B cell (primary cell): Measurements from ENCODE around the gene TNFRSF6B. TPM values are rescaled to one million over a fixed set of nuclear protein-coding genes. Genes with fewer than 3 reads are reported as not detected.
"Not testable (repeated sequence)": the region's sequence is repeated elsewhere in the genome, so short reads cannot be mapped to it uniquely, and the experiment has no call there.

Experiments
- ATAC-seq: fragments of 200-7000 bp; cut with Tn5 transposase; one replicate; pipeline ENCODE4 v1.10.0; 2021; ENCODE audit warnings: low read depth, mild to moderate bottlenecking, moderate number of reproducible peaks, moderate library complexity
- CTCF ChIA-PET: fragments of 350-600 bp; sonication (Branson Sonifier 250); formaldehyde crosslinking; loops from one replicate; lab custom pipeline; 2021; ENCODE audit warnings: antibody characterized with exemption, inconsistent platforms; lab: Charles Lee
- POLR2A ChIA-PET: fragments of 350-600 bp; sonication (Branson Sonifier 250); formaldehyde crosslinking; loops from one replicate; lab custom pipeline; 2021; ENCODE audit warnings: antibody characterized with exemption; lab: Charles Lee
- DNase-seq: peaks from one replicate; pipeline ENCODE4 v3.0.0; 2013
- H2AFZ ChIP-seq: 2 replicates; pipeline ENCODE4 v1.6.1; 2012; ENCODE audit warnings: mild to moderate bottlenecking, low read depth, low read length; ENCODE audit not compliant: insufficient read depth, poor library complexity, severe bottlenecking
- H3K27ac ChIP-seq, 2 donors: 1 replicate in 1 of 2; 2 replicates in 1 of 2; pipeline ENCODE4 v1.5.1; 2012 to 2013; ENCODE audit warnings: low read length in 2 of 2, mild to moderate bottlenecking in 2 of 2, moderate library complexity in 1 of 2
- H3K27me3 ChIP-seq, 4 experiments: fragments of 200-600 bp in 1 of 4; sonication (generic) in 1 of 4; replicated peaks in 1 of 4; 1 replicate in 2 of 4; 2 replicates in 2 of 4; pipeline versions ENCODE4 v1.6.1 to v1.7.0; 2013 to 2016; ENCODE audit warnings: low read length in 3 of 4, mild to moderate bottlenecking in 2 of 4, mixed read lengths in 1 of 4, moderate library complexity in 1 of 4; ENCODE audit not compliant: insufficient read depth in 4 of 4, control insufficient read depth in 3 of 4; ENCODE audit errors: control extremely low read depth in 1 of 4
- H3K36me3 ChIP-seq, 2 experiments: replicated peaks in 1 of 2; 1 replicate in 1 of 2; 2 replicates in 1 of 2; pipeline versions ENCODE4 v1.6.1 to v1.7.1; 2013; ENCODE audit warnings: low read length in 1 of 2; ENCODE audit not compliant: insufficient read depth in 2 of 2, control insufficient read depth in 1 of 2; ENCODE audit errors: control extremely low read depth in 1 of 2, extremely low read depth in 1 of 2
- H3K4me1 ChIP-seq, 2 donors: fragments of 200-600 bp in 1 of 2; sonication (generic) in 1 of 2; 1 replicate in 1 of 2; 2 replicates in 1 of 2; pipeline versions ENCODE4 v1.5.1 to v1.6.1; 2013 to 2017; ENCODE audit warnings: low read length in 2 of 2; ENCODE audit not compliant: control insufficient read depth in 2 of 2, insufficient read depth in 2 of 2
- H3K4me2 ChIP-seq: replicated peaks from 2 replicates; pipeline ENCODE3; 2012; ENCODE audit warnings: mild to moderate bottlenecking, low read depth, low read length; ENCODE audit not compliant: poor library complexity, severe bottlenecking
- H3K4me3 ChIP-seq, 5 experiments: fragments of 200-600 bp in 1 of 5; sonication (generic) in 1 of 5; 1 replicate in 3 of 5; 2 replicates in 2 of 5; pipeline versions ENCODE4 v1.5.1 to v1.7.0; 2011 to 2016; ENCODE audit warnings: low read length in 4 of 5, mild to moderate bottlenecking in 4 of 5, low read depth in 2 of 5, control low read depth in 1 of 5, moderate library complexity in 1 of 5; ENCODE audit not compliant: insufficient read depth in 1 of 5; ENCODE audit errors: control extremely low read depth in 1 of 5, extremely low read depth in 1 of 5
- H3K79me2 ChIP-seq: fragments of 200-600 bp; sonication (generic); one replicate; pipeline ENCODE4 v1.6.0; 2016; ENCODE audit warnings: low read length; ENCODE audit not compliant: control insufficient read depth, insufficient read depth
- H3K9ac ChIP-seq: fragments of 200-600 bp; sonication (generic); 2 replicates; pipeline ENCODE4 v1.6.1; 2017; ENCODE audit warnings: mild to moderate bottlenecking, low read length, moderate library complexity
- H3K9me3 ChIP-seq, 3 donors: one replicate each; pipeline versions ENCODE4 v1.6.1 to v1.7.1; 2013; ENCODE audit warnings: low read length in 2 of 3; ENCODE audit not compliant: control insufficient read depth in 2 of 3, insufficient read depth in 1 of 3; ENCODE audit errors: control extremely low read depth in 1 of 3
- H4K20me1 ChIP-seq: 2 replicates; pipeline ENCODE4 v1.6.0; 2012; ENCODE audit warnings: mild to moderate bottlenecking, low read length; ENCODE audit not compliant: insufficient read depth, control insufficient read depth, poor library complexity, severe bottlenecking
- H3K27ac Mint-ChIP-seq: one replicate; pipeline ENCODE4 v1.8.0; 2021; ENCODE audit warnings: mixed read lengths
- H3K27me3 Mint-ChIP-seq: one replicate; pipeline ENCODE4 v1.8.0; 2021; ENCODE audit warnings: mixed read lengths
- H3K4me1 Mint-ChIP-seq: one replicate; pipeline ENCODE4 v1.8.0; 2021; ENCODE audit warnings: mixed read lengths
- H3K4me3 Mint-ChIP-seq: one replicate; pipeline ENCODE4 v1.8.0; 2021; ENCODE audit warnings: mixed read lengths
- H3K9me3 Mint-ChIP-seq: one replicate; pipeline ENCODE4 v1.8.0; 2022; ENCODE audit warnings: mixed read lengths; ENCODE audit not compliant: insufficient read depth
- CTCF ChIP-seq: fragments of 200-600 bp; IDR thresholded peaks from one replicate; pipeline ENCODE4 v1.8.0; 2022; ENCODE audit warnings: antibody characterized with exemption, mild to moderate bottlenecking
- EZH2 ChIP-seq: IDR thresholded peaks from 2 replicates; pipeline ENCODE4 v1.6.1; 2012; ENCODE audit warnings: borderline replicate concordance, low read depth, mild to moderate bottlenecking, moderate library complexity, low read length; ENCODE audit not compliant: insufficient read depth, poor library complexity, severe bottlenecking
- WGBS: methylation state at CpG from one replicate; pipeline ENCODE4 v1.1.5; 2013; ENCODE audit warnings: missing lambda C conversion rate; ENCODE audit not compliant: insufficient coverage; 5-methylcytosine and 5-hydroxymethylcytosine counted together
- intact Hi-C: fragments of 100-400 bp; cut with micrococcal nuclease; formaldehyde crosslinking; loops from one replicate; pipeline ENCODE4 v1.10.0; 2022
- polyA plus RNA-seq: library from polyadenylated mRNA; depleted of rRNA; stranded (reverse); fragments of >200 nt; gene quantifications from 2 replicates; pipeline ENCODE4 v1.2.3, GENCODE V29; 2012
- total RNA-seq, 2 donors: library from RNA; stranded (reverse); fragments of 120-200 nt in 1 of 2; gene quantifications; 1 replicate in 1 of 2; 2 replicates in 1 of 2; pipeline versions ENCODE4 v1.2.3 to v1.2.4, GENCODE V29; 2013 to 2022

TNFRSF6B gene
- total and polyA plus RNA-seq, 2 donors (not counting 1 experiment from before 2014, with no cell fraction given) = 6.7 TPM; not detected in 1

GRCh38 chr20:63668351-63668750 is 28.1 kb upstream of the TNFRSF6B start:
- Mint-ChIP-seq H3K27me3 (no peaks in the 10 kb centered on the region), H3K4me3 (no peak overlapping the region), H3K27ac (no peak overlapping the region), H3K4me1 (no peaks in the 10 kb centered on the region), H3K9me3 (no peaks in the 10 kb centered on the region)
- DNase-seq = no peak
- peaks cover 0 to 24% of the 10 kb centered on the region in 2 experiments for H3K36me3 ChIP-seq
- POLR2A ChIA-PET = no interaction called here
- H3K9ac ChIP-seq = no peak overlapping the region
- CTCF ChIA-PET = no interaction called here
- no peak overlapping the region for H3K27ac ChIP-seq
- no peaks in the 10 kb centered on the region for H3K27me3 ChIP-seq
- H3K4me3 ChIP-seq = no peak overlapping the region
- no peak overlapping the region for H3K4me2 ChIP-seq
- H3K9me3 ChIP-seq = no peaks in the 10 kb centered on the region
- WGBS = 97% methylated on average over 11 of the region's 11 CpGs
- TF ChIP-seq EZH2 (no peak), CTCF (no peak)
- ATAC-seq = no peak
- intact Hi-C loops = no loop called here
- peaks cover 10% of the 10 kb centered on the region for H3K79me2 ChIP-seq
- no peaks in the 10 kb centered on the region for H3K4me1 ChIP-seq
- H4K20me1 ChIP-seq = no peaks in the 10 kb centered on the region
- H2AFZ ChIP-seq = no peak overlapping the region

- WGBS = 94% methylated on average over 6 of the region's 12 CpGs
- H3K9me3 Mint-ChIP-seq, H3K4me3 ChIP-seq, H3K9ac ChIP-seq, H4K20me1 ChIP-seq, H3K27me3 ChIP-seq, intact Hi-C loops, DNase-seq, CTCF ChIA-PET, H2AFZ ChIP-seq, H3K9me3 ChIP-seq, H3K4me2 ChIP-seq, ATAC-seq, POLR2A ChIA-PET, H3K4me1 ChIP-seq, H3K4me1 Mint-ChIP-seq, H3K27me3 Mint-ChIP-seq, H3K27ac Mint-ChIP-seq, H3K27ac ChIP-seq, H3K4me3 Mint-ChIP-seq, H3K79me2 ChIP-seq: not testable (repeated sequence)
- H3K36me3 ChIP-seq = peaks cover 0 to 23% of the 10 kb centered on the region in 2 experiments
Measured at GRCh38 chr20:63671695-63672094, 24.8 kb upstream of the TNFRSF6B start.
